Stimulated activated naive CD8-positive, alpha-beta T cell treated with anti-CD3 and anti-CD28 coated beads, Interleukin-15, Interleukin-2, amounts not matched to agents 100 ng/mL and 50 ng/mL, for 24 hours (primary cell): ENCODE results near the gene MAP3K2.

ENCODE experiments used
- H3K27ac Mint-ChIP-seq: one replicate; pipeline ENCODE4 v1.8.0; 2021; ENCODE audit warnings: mild to moderate bottlenecking, mixed read lengths
- H3K27me3 Mint-ChIP-seq: one replicate; pipeline ENCODE4 v1.8.0; 2021; ENCODE audit warnings: mixed read lengths
- H3K36me3 Mint-ChIP-seq: one replicate; pipeline ENCODE4 v1.8.0; 2021; ENCODE audit warnings: low read depth, mixed read lengths
- H3K4me1 Mint-ChIP-seq: one replicate; pipeline ENCODE4 v1.8.0; 2021; ENCODE audit warnings: low read depth, mixed read lengths
- H3K4me3 Mint-ChIP-seq: one replicate; pipeline ENCODE4 v1.8.0; 2021; ENCODE audit warnings: mild to moderate bottlenecking, mixed read lengths
- H3K9me3 Mint-ChIP-seq: one replicate; pipeline ENCODE4 v1.8.0; 2021; ENCODE audit warnings: mixed read lengths

The MAP3K2 gene

DNA sequence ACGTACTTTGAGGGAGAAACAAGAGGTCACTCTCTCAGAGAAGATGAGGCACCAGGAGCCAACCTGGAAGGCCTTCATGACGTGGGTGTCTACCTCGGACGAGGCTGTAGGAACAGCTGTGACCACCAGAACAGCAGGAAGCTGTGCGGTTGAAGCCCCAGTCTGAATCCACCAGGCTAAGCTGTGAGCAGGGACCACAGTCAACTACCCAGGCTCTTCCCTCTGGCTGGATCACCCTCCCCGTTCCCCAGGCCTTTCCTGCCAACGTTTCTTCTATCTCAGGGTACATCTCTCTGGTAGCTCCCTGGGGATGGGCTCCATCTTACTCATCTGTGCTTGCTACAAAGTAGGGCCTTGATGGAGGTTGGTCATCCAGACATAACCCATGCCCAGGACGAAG, 130.9 kb downstream of the MAP3K2 start:
- Mint-ChIP-seq H3K36me3 (peaks cover 68% of the 10 kb centered on the region), H3K4me1 (no peaks in the 10 kb centered on the region), H3K27ac (peak overlapping the region; percentile 21), H3K27me3 (no peaks in the 10 kb centered on the region), H3K4me3 (no peak overlapping the region), H3K9me3 (no peaks in the 10 kb centered on the region)

DNA sequence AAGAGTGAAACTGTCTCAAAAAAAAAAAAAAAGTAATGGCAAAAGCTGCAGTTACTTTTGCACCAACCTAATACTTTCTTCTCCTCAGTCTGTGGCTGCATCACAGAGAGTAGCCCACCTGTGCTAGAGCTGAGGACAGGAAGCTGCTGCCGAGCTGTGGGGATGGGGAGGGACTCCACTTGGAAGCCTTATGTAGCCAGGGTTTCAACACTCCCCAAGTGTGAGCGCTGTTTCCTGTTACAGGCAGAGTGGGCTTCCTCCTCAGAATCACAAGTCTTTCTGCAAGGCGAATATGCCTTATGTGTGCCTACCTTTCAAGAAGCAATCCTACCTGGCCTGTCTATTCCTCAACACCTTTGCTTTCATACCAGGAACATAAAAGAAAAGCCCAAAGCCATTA, 131.4 kb downstream of the MAP3K2 start:
- no peaks in the 10 kb centered on the region for H3K9me3 Mint-ChIP-seq
- H3K4me3 Mint-ChIP-seq: no peak overlapping the region
- H3K36me3 Mint-ChIP-seq: peaks cover 67% of the 10 kb centered on the region
- H3K27me3 Mint-ChIP-seq: no peaks in the 10 kb centered on the region
- no peaks in the 10 kb centered on the region for H3K4me1 Mint-ChIP-seq
- H3K27ac Mint-ChIP-seq: peak overlapping the region; percentile 21

DNA sequence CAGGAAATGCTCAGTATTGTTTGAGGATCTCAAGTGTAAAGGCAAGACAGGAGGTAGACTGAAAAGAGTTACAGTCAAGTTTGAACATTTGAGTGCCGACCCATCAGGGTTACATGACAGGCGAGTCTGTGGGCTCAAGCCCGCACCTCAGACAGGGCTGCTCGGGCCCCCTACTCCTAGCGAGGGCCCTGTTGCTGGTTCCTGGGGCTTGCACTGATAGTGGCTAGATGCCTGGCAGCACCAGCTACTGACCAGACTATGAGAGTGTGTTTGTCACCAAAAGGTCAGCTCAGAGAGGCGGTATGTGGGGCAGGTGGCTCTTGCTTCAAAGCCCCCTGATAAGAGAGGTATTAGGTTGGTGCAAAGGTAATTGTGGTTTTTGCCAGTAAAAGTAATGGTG, 132.1 kb downstream of the MAP3K2 start:
- H3K4me3 Mint-ChIP-seq: no peak overlapping the region
- no peaks in the 10 kb centered on the region for H3K27me3 Mint-ChIP-seq
- peaks cover 64% of the 10 kb centered on the region for H3K36me3 Mint-ChIP-seq
- no peaks in the 10 kb centered on the region for H3K4me1 Mint-ChIP-seq
- H3K27ac Mint-ChIP-seq: no peak overlapping the region
- H3K9me3 Mint-ChIP-seq: no peaks in the 10 kb centered on the region

GRCh38 chr2:127255146-127255545, 132.6 kb downstream of the MAP3K2 start:
- H3K27me3 Mint-ChIP-seq: no peaks in the 10 kb centered on the region
- no peak overlapping the region for H3K4me3 Mint-ChIP-seq
- no peaks in the 10 kb centered on the region for H3K4me1 Mint-ChIP-seq
- H3K27ac Mint-ChIP-seq: no peak overlapping the region
- H3K9me3 Mint-ChIP-seq: no peaks in the 10 kb centered on the region
- peaks cover 59% of the 10 kb centered on the region for H3K36me3 Mint-ChIP-seq

DNA sequence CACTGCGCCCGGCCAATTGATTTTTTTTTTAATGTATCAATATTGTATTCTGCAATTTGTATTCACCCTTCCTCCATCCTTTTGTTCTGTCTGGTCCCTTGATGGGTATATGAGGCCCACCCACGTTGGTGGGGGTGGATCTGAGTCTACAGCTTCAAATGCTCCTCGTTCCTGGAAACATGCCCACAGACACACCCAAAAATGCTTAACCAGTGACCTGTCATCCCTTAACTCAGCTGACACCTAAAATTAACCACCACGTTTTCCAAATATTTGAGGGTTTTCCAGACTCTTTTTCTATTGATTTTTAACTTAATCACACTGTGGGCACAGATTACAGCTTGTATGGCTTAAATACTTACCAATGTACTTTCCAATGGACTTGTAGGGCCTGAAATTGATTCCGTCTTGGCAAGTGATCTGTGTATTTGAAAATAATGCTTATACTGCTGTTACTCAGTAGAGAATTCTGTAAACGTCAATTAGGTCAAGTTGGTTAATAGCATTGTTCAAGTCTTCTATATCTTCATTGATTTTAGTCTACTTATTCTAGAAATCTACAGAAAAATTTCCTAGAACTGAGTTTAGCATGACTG, 133.3 kb downstream of the MAP3K2 start:
- Mint-ChIP-seq H3K27me3 (no peaks in the 10 kb centered on the region), H3K27ac (no peak overlapping the region), H3K36me3 (peaks cover 52% of the 10 kb centered on the region), H3K4me3 (no peak overlapping the region), H3K9me3 (no peaks in the 10 kb centered on the region), H3K4me1 (no peaks in the 10 kb centered on the region)
